Endometrial microvascular endothelial cells (primary cell): Measurements from ENCODE around the gene HINT3. TPM values are rescaled to one million over a fixed set of nuclear protein-coding genes. Genes with fewer than 3 reads are reported as not detected.

ENCODE experiments used
- total RNA-seq: library from RNA; depleted of rRNA; stranded (reverse); fragments of >200 nt; gene quantifications from one replicate; pipeline ENCODE4 v1.2.3, GENCODE V29; 2015; ENCODE audit errors: inconsistent ontology term

HINT3 gene
- total RNA-seq, 1 donor from 2014 or later: 16.7 TPM

Other genes starting within 250 kb of the HINT3 start
- gene HEY2, start 207.1 kb upstream of the HINT3 start, total RNA-seq: 1.7 TPM
- 25.8 TPM for gene NCOA7, start 165.8 kb upstream of the HINT3 start, total RNA-seq
- 4.6 TPM for gene TRMT11, start 29.8 kb downstream of the HINT3 start, total RNA-seq